Epithelial cell of proximal tubule (primary cell): ENCODE measurements around the gene LRBA. TPM values are rescaled to one million over a fixed set of nuclear protein-coding genes. Genes with fewer than 3 reads are reported as not detected.

Experiments used
- DNase-seq: peaks from one replicate; pipeline ENCODE4 v3.0.0-alpha.2; 2011; ENCODE audit warnings: low read depth
- H3K4me3 ChIP-seq: 2 replicates; pipeline ENCODE4 v1.5.1; 2011; ENCODE audit warnings: low read depth, mild to moderate bottlenecking, low read length
- total RNA-seq: library from RNA; depleted of rRNA; stranded (reverse); fragments of >200 nt; gene quantifications from 2 replicates; pipeline ENCODE4 v1.2.3, GENCODE V29; 2015
- TF ChIP-seq, protein P1 (sequence below): conservative IDR thresholded peaks from 2 replicates; pipeline ENCODE4 v1.5.1; 2012; ENCODE audit warnings: low read depth, mild to moderate bottlenecking, low read length

Gene LRBA
- total RNA-seq, 1 donor from 2014 or later, result 58.9 TPM

DNA sequence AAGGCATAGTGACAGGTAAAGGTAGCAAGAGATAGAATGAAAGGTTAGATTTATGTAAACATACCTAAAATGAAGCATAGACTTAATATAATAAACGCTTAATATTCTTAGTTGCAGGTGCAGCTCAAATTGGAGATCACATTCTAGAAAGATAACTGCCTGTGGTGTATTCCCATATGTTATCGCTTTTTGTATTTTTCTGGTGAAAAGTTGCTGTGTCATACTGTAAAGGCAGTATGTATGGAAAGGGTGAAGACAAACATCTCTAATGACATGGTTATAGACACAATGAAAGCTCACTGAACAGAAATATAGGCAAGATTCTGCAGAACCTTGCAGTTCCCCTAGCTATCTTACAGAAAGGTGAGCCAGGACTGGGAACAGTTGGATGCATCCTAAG lies 696.6 kb downstream of the LRBA start:
- H3K4me3 ChIP-seq, result no peak overlapping the region
- TF ChIP-seq, protein P1, sequence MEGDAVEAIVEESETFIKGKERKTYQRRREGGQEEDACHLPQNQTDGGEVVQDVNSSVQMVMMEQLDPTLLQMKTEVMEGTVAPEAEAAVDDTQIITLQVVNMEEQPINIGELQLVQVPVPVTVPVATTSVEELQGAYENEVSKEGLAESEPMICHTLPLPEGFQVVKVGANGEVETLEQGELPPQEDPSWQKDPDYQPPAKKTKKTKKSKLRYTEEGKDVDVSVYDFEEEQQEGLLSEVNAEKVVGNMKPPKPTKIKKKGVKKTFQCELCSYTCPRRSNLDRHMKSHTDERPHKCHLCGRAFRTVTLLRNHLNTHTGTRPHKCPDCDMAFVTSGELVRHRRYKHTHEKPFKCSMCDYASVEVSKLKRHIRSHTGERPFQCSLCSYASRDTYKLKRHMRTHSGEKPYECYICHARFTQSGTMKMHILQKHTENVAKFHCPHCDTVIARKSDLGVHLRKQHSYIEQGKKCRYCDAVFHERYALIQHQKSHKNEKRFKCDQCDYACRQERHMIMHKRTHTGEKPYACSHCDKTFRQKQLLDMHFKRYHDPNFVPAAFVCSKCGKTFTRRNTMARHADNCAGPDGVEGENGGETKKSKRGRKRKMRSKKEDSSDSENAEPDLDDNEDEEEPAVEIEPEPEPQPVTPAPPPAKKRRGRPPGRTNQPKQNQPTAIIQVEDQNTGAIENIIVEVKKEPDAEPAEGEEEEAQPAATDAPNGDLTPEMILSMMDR, result no peak
- DNase-seq, result no peak

DNA sequence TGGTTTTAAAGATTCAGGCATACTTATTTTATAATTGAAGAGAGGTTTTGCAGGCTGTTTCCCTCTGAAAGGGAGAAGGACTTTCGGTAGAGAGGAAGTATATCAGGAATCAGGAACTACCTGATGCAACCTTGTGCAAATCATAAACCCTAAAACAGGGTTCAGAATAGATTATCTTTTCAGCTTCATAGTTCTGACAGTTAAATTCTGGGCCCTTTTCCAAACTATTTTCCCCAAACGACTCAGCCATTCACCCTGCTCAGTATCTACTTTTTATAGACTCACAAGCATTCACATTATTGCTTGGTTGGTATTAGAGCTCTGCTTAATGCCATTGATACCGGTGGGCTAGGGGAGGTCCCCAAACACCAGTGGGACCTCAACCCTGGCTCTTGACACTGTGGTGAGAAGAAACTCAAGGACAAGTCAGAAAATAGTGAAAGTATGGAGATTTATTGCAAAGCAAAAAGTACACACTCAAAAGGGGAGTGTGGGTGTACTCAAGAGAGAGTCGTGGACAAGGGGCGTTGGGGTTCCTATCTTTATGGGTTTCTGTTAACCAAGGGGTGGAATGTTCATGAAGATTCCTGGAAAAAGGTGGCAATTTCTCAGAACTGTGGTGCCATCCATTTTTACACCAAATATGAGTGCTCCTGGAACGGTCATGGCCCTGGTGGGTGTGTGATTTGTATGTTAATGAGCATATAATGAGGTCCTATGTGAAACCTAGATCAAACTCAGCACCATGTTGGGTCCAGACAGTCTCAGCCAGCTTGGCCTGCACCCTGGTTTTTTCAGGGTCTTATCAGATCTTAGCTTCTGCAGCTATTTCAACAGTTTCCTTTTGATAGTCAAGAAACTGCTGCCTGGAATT lies 698.5 kb downstream of the LRBA start:
- TF ChIP-seq, protein P1, result no peak
- no peak overlapping the region for H3K4me3 ChIP-seq
- DNase-seq, result no peak

DNA sequence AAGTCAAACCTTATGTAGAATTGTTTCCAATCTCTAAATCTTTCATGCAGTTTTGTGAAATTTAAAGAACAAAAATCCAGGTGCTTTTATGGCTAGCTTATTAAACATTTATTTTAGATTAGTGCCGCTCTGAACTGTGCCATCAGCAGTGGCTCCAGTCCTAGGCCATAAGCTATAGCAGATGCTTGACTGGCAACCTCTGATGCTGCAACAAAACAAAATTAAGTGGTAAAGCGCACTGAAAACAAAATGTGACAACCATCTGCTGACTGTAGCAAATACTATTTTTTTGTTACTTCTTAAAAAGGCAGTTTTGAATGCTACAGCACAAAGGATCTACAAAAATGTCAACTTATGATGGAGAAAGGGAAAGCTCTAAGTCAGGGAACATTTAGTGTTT lies 699.4 kb downstream of the LRBA start:
- no peak overlapping the region for H3K4me3 ChIP-seq
- DNase-seq, result no peak
- TF ChIP-seq, protein P1, result no peak

DNA sequence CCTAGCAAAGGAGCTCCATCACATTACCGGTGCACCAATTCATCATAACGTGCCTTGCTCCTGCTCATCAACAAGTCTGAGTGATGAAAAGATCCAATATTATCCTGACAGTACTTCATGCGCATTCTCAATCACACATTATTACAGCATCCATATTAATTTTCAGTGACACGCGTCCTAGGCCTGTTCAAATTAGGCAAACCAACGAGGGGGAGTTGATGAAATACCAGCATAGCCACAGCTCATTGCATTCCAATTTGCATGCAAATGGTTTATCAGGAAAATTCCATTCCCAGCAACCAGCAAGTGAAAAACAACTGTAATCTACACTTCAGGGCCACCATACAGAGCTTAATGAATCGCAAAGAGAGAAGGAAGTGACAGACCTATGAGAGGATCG lies 699.9 kb downstream of the LRBA start:
- no peak for DNase-seq
- TF ChIP-seq, protein P1, result no peak
- H3K4me3 ChIP-seq, result no peak overlapping the region

DNA sequence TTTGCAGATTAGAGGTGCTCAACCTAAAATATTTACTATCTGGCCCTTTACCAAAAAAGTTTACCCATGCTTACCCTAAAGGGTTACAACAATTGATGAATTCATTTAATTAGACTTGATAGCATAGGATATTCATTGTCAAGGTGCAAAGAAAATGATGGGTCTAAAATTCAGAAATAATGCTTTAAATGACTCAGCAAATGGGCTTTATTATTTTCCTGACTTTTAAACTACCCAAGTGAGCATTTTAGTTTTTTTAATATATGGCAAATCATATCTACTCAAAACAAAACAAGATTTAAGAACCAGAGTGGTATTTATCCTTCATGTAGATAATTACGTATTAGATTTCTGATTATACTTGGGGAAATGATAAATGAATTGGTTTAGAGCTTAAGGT lies 701.1 kb downstream of the LRBA start:
- no peak for DNase-seq
- H3K4me3 ChIP-seq, result no peak overlapping the region
- TF ChIP-seq, protein P1, result no peak

DNA sequence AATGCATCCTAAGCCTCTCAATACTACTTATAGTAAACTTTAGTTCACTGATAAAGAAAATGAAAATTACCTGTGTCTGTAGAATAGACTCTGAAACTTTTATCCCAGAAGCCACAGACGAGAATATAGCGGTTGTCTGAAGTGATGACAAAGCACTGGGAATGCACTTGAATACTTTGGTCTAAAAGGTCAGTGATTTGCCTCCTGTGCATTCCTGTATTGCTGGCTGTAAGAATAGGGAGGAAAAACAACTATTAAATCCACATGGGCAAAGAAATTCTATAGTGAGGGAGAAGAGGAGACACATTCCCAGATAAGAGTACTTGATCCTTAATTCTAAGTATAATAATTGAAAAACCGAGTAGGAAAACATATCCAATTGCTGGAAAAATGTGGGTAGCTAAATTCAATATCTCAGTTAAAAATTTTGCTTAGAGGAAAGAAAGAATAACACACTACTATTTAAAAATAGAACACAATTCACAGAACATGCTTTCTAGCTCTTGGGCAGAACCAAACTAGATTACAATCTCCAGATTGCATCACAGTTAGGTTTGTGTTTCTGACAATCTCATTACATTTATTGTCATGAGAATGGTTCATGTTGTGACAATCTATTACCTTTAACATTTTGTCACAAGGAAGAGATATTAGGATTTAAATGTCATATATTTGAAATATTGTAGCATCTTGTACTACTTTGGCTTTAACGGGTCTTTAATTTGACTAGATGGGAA lies 704.8 kb downstream of the LRBA start:
- TF ChIP-seq, protein P1, result no peak
- H3K4me3 ChIP-seq, result no peak overlapping the region
- no peak for DNase-seq
